Mucosa of gallbladder (tissue), 1 donor: ENCODE results near the gene SERP2. TPM values are rescaled to one million over a fixed set of nuclear protein-coding genes. Genes with fewer than 3 reads are reported as not detected.

Experiments used
- DNase-seq: peaks from one replicate; pipeline ENCODE4 v3.0.0-alpha.2; 2020; ENCODE audit warnings: low spot score
- total RNA-seq: library from RNA; stranded (reverse); gene quantifications from one replicate; pipeline ENCODE4 v1.2.1, GENCODE V29; 2021
- donor health status: DM: no; HTN: no; CAD: no.

The SERP2 gene
- total RNA-seq, 1 donor from 2014 or later = 3.7 TPM

GRCh38 chr13:44355621-44356020, 18.0 kb upstream of the SERP2 start:
- DNase-seq = no peak

- DNase-seq = no peak
These were observed 13.6 kb upstream of the SERP2 start for GRCh38 chr13:44359983-44360375.

GRCh38 chr13:44362394-44363040, 11.1 kb upstream of the SERP2 start:
- DNase-seq = no peak

- DNase-seq = no peak
These were observed 9.8 kb upstream of the SERP2 start for GRCh38 chr13:44363631-44364344.

- no peak for DNase-seq
These were observed 9.2 kb upstream of the SERP2 start for GRCh38 chr13:44364345-44365000.

DNA sequence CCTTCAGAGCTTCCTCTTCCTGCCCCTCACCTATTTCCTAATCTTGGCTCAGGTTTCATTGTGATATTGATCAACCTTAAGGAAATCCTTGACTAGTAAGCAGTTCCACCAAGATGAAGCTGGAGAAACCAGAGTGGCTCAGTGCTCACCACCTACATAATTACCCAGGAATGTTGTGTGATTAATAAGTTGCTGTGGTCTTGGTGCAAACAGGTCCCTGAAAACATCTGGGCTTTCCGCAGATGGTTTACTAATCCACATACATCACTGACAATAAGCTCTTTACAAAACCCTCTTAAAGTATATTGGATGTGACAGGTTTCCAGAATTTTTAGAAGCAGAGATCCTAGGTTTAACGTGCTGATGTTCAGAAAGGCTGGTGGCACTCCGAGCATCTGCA, 8.6 kb upstream of the SERP2 start:
- no peak for DNase-seq

DNA sequence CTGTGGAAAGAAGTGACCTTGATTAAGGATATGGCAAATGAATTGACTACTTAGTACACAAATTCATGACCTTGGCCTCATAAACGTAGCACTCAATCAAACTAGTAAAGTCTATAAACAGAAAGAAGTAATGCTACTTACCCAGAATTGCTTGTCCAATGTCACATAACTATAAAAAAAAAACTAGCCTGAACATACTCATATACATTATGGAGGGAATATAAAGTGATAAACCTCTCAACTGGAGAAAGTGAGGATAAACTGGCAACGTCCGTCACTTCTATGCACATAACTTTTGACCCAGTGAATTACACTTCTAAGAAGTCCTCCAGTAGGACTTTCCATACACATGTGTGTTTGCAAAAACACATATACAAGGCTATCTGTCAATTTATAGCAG, 7.7 kb upstream of the SERP2 start:
- DNase-seq = no peak

DNA sequence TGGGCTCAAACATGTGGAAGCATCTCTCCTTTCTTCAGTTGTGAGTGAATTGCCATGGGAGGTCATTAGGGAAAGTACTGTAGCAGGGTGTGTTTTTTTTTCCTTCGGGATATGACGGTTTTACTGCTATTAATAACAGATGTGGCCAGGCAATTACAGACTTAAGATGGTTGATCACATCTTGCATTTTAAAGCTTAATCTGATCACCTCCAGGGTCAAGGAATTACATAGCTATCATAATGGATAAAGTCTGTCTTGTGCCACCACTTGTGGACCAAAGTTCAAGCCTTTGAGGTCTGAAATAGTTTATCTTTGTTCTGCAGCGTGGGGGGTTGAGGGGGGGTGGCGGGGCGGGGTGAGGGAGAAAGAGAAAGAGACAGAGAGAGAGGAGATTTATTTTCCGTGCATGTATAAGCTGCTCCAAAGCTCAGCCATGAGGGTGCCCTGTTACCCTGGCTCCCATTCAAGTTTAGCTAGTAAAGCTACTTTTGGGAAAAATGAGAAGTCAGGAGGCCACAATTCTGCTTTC, 5.5 kb upstream of the SERP2 start:
- DNase-seq = no peak

GRCh38 chr13:44368599-44369368, 4.8 kb upstream of the SERP2 start:
- no peak for DNase-seq

- no peak for DNase-seq
These were observed 2.2 kb upstream of the SERP2 start for GRCh38 chr13:44371421-44371820.

DNA sequence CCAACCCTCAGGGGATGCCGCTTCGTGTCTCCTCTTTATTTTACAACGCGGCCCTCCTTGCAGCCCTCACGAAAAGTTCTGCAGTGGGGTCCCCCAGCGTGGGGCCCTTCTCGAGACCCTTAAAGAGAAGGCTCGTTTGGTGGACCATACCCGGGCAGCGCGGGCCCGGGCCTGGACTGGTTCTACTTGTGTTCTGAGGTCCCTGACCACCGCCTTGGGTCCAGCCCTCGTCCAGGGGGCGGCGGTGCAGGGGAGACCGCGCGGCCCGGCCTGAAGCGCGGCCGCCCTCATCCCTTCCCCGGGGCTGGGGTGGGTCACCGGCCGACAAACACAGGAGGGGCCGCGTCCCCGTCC, 400 bp upstream of the SERP2 start:
- no peak for DNase-seq

- DNase-seq = no peak
These were observed 706 bp downstream of the SERP2 start for GRCh38 chr13:44374348-44374712.

DNA sequence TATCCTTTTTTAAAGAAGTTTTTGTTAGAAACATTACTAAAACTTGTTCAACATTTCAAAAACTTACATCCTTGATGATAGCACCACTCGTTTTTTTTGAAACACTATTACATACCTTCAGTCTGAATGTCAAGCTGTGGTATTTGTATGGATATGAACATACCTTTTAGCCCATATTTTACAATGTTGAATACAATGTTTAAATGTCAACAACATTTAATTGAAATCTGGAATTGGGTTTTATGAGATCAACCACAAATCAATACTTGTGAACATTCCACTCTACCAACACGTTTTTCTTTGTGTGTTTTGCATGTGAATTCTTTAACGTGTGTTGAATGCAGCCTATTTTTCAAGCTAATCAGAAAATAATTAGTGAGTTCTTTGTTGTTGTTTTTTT, 4.7 kb downstream of the SERP2 start:
- DNase-seq = no peak

GRCh38 chr13:44379885-44380284, 6.3 kb downstream of the SERP2 start:
- no peak for DNase-seq

DNA sequence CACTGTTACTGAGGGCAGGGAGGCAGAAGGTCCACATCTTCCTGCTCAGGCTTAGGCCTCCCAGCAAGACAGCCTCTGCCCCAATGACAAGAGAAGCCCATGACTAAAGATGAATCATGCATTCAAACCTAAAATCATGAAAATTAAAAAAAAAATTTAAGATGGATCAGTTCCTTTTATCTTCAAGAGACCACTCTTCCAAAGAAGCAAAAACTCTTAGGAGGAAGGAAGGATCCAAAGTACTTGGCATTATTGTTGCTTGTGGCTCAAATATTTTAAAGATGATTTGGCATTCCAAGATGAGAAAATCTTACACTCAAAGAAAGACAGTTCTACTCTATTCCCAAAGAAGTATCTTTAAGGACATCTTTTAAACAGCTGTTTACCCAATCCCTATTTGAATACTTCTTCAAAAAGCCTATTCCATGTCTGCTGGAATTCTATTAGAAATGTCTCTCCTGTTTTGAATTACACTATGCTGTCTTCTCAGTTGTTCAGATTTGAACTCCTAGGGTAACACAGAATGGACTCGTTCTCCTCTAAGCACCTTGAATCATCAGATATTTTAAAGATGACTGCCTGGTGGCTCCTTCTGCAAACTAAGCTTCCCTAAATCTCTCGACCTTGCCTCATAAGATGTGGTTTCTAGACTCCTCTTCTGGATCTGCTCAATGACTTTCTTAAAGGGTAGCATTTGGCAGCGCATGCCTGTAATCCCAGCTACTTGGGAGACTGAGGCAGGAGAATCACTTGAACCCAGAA, 7.0 kb downstream of the SERP2 start:
- DNase-seq = no peak

DNA sequence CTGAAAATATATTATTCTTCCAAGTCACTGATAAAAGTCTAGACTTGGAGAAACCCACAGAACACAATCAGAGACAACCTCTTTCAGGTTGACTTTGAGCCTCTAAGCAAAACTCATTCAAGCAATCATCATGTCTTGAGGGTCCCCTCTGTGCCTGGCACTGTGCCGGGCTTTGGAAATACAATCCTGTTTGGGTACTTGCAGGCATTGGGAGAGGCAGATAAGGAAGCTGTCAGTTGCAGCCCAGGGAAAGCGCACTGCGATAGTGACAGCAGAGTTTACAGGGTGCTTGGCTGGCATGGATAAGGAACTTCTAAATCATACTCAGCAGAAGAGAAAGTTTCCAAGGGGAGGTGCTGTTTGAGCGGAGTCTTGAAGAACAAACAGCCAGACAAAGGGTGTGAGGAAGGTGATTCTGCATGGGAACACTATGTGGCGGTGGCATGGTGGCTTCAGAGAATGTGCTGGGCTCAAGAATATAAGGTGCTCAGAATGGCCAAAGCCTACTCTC, 9.1 kb downstream of the SERP2 start:
- DNase-seq = no peak

- DNase-seq = no peak
These were observed 10.3 kb downstream of the SERP2 start for GRCh38 chr13:44383945-44384344.

GRCh38 chr13:44384778-44385177, 11.2 kb downstream of the SERP2 start:
- DNase-seq = no peak

- DNase-seq = no peak
These were observed 11.8 kb downstream of the SERP2 start for GRCh38 chr13:44385401-44385800.

DNA sequence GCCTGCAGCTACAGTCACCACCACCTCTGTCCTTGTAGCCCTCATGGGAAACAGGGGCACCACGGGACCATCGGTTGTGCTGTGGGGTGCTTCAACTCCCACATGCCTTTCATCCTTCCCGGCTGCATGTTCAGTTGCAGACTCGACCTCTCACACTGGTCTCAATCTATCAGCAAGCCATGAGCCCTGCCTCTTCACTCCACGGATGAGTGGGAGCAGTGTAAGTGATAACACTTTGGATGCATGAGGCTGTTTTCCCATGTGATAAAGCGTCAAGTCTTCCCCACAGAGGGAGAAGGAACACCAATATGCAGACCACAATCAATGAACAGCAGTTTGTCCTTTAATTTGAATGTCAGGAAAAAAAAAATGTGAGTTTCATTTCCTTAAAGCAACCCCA, 12.2 kb downstream of the SERP2 start:
- DNase-seq = no peak

DNA sequence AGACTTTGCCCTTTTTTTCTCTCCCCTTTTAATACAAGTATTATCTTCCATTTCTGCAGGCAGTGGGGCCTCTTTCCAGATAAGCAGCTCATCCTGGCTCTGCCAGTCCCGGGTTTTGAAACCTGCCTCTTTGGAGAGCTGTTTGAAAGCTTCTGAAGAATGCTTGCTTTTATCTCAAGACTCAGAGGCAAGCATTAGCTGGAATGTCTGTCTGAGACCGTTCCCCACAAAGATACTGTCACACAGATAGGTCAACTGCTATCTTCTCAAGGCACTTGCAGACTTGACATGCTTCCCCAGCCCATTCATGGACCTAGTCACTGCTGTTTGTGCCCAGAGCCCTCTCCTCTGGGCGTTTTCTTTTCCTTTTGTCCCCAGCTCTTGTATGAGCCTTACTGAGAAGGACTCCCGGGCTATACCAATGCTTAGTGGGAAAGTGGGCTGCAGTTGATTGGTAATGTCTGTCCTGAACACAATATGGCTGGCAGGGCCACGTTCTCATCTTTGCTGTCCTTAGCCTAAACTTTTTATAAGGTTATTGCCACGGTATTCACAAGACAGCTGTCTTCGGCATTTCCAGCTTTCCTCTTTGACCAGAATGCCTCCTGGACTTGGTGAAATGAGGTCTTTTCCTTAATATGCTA, 13.4 kb downstream of the SERP2 start:
- no peak for DNase-seq
